ENCODE data around the gene CCNB1. TPM values are rescaled to one million over a fixed set of nuclear protein-coding genes. Genes with fewer than 3 reads are reported as not detected.

Gene CCNB1
- total RNA-seq, 2 donors from 2014 or later, result 2.2 to 2.3 TPM

Other genes with a start within 250 kb of the CCNB1 start
- 10 to 100 TPM; 17.7 to 18.6 TPM for gene SLC30A5, start 73.1 kb upstream of the CCNB1 start, total RNA-seq
- gene CENPH, start 22.4 kb downstream of the CCNB1 start, total RNA-seq, result 1 to 10 TPM; 3.9 to 5.9 TPM
- gene CDK7, start 67.7 kb downstream of the CCNB1 start, total RNA-seq, result 10 to 100 TPM; 28.3 to 35.4 TPM
- gene CCDC125, start 165.7 kb downstream of the CCNB1 start, total RNA-seq, result 1 to 10 TPM; 3.4 to 5.3 TPM
- 10 to 100 TPM in 1 of 2 donors, 1 to 10 TPM in 1; 8.8 to 12.6 TPM for gene AK6, start 202.4 kb downstream of the CCNB1 start, total RNA-seq
- gene TAF9, start 202.4 kb downstream of the CCNB1 start, total RNA-seq, result 10 to 100 TPM; 44.3 to 45.5 TPM
- 10 to 100 TPM; 19.9 TPM for gene RAD17, start 202.7 kb downstream of the CCNB1 start, total RNA-seq
- gene MARVELD2, start 248.0 kb downstream of the CCNB1 start, total RNA-seq, result under 1 TPM; 0.12 to 0.26 TPM